OCI-LY7 (cell line): ENCODE measurements around the gene SEMA3E.

Experiments
- EZH2phosphoT487 ChIP-seq: fragments of 200-600 bp; sonication (generic); IDR thresholded peaks from 2 replicates; pipeline ENCODE4 v1.6.1; 2018; ENCODE audit warnings: low read depth, borderline replicate concordance, mild to moderate bottlenecking, mixed run types, antibody characterized with exemption, low read length, moderate library complexity, mixed read lengths
- TF ChIP-seq, protein P1 (sequence below): fragments of 200-600 bp; sonication (generic); conservative IDR thresholded peaks from 2 replicates; pipeline ENCODE4 v1.5.1; 2014; ENCODE audit warnings: mild to moderate bottlenecking, antibody characterized with exemption, low read length, moderate library complexity, mixed read lengths

DNA sequence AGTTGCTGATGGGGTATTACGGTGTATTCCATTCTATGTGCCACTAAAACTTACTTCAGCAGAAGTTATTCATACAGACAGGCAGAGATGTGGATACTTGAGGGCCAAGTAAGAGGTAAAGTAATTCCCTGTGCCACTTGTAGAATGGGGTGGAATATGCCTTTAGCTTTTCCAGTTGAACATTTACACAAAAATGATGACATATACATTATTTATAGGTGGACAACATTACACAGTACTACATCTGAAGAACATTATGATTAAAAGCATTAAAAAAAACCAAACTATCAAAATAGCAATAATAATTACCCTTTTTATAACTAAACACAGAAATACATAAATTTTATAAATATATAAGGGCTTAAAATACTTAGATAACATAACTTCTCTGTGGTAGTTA is 3.5 kb upstream of the SEMA3E start:
- TF ChIP-seq, protein P1, sequence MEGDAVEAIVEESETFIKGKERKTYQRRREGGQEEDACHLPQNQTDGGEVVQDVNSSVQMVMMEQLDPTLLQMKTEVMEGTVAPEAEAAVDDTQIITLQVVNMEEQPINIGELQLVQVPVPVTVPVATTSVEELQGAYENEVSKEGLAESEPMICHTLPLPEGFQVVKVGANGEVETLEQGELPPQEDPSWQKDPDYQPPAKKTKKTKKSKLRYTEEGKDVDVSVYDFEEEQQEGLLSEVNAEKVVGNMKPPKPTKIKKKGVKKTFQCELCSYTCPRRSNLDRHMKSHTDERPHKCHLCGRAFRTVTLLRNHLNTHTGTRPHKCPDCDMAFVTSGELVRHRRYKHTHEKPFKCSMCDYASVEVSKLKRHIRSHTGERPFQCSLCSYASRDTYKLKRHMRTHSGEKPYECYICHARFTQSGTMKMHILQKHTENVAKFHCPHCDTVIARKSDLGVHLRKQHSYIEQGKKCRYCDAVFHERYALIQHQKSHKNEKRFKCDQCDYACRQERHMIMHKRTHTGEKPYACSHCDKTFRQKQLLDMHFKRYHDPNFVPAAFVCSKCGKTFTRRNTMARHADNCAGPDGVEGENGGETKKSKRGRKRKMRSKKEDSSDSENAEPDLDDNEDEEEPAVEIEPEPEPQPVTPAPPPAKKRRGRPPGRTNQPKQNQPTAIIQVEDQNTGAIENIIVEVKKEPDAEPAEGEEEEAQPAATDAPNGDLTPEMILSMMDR, result no peak
- no peak for TF ChIP-seq EZH2phosphoT487
